ENCODE measurements around the gene TSR3.

TSR3 gene

GRCh38 chr16:1306334-1306733 is 45.3 kb downstream of the TSR3 start:
- no peak for DNase-seq

DNA sequence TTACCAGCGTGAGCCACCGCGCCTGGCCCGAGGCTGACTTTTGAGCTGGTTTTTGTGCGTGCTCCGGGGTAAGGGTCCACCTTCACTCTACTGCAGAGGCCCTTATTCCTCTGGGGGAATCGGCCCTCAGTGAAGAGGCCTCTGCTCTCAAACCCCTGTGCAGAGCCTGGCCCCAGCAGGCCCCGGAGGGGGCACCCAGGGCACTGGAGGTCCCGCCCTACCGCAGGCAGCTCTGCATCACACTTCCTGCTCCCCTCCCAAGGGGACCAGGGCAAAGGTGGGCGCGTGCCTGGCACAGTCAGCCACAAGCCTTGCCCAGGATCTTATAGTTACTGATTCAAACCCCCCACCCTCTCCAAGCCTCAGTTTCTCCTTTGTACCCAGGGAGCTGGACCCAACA is 45.9 kb downstream of the TSR3 start:
- no peak for DNase-seq

- DNase-seq = no peak
Measured at GRCh38 chr16:1301562-1301961, 50.1 kb downstream of the TSR3 start.

GRCh38 chr16:1300664-1301476 is 50.8 kb downstream of the TSR3 start:
- DNase-seq = no peak

DNA sequence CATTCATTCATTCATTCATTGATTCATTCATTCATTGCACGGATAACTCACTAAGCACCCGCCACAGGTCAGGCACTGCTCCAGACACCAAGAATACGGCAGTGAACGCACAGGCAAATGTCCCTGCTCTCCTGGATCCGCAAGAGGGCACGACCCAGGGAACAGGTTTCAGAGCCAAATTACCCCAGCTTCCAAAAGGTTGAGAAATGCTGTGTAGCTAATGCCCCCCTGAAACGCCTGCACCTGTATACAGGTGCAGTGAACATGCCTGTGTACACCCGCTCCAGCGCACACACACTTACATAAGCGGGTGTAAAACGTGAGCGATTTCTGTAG is 51.8 kb downstream of the TSR3 start:
- no peak for DNase-seq

Data from DMS79 treated with DMSO at 0.1 percent for 48 hours (cell line).